GM08714 (cell line): ENCODE results near the gene ZNF350.
"Not testable (repeated sequence)": the region's sequence is repeated elsewhere in the genome, so short reads cannot be mapped to it uniquely, and the experiment has no call there.

Source experiments
- H3K4me3 ChIP-seq: fragments of 200-500 bp; sonication (Bioruptor generic); 2 replicates; pipeline ENCODE4 v1.5.1; 2014; ENCODE audit warnings: mild to moderate bottlenecking, low read length, inconsistent platforms
- ZNF274 ChIP-seq: IDR thresholded peaks from 2 replicates; pipeline ENCODE4 v1.6.1; 2012; ENCODE audit warnings: mild to moderate bottlenecking, low read depth, low read length

Gene ZNF350

GRCh38 chr19:51986309-51987291 lies at the start of gene ZNF350:
Gene ZNF350, minus strand, starts transcription at chr19:51986840. Its CDS starts 12,480 bp downstream, at chr19:51974360.
- TF ChIP-seq ZNF274: no peak
- peak within 1 kb of the TSS; percentile 96 for H3K4me3 ChIP-seq

GRCh38 chr19:52034051-52034728 lies 47.5 kb upstream of the ZNF350 start:
- peak; percentile 62 for TF ChIP-seq ZNF274
- no peak overlapping the region for H3K4me3 ChIP-seq

- no peak for TF ChIP-seq ZNF274
- H3K4me3 ChIP-seq: peak overlapping the region; percentile 68
These were observed 42.1 kb upstream of the ZNF350 start for GRCh38 chr19:52028780-52029123.

- peak within 1 kb of the TSS; percentile 68 for H3K4me3 ChIP-seq
- TF ChIP-seq ZNF274: no peak
These were observed 41.6 kb upstream of the ZNF350 start, which contains the start of gene ZNF614 for GRCh38 chr19:52028027-52028779. Gene ZNF614, minus strand, starts transcription at chr19:52028379. Its CDS starts 2,634 bp downstream, at chr19:52025745.

GRCh38 chr19:52026255-52026990 lies 39.8 kb upstream of the ZNF350 start:
- H3K4me3 ChIP-seq: not testable (repeated sequence)

GRCh38 chr19:52024478-52024877 lies 37.8 kb upstream of the ZNF350 start:
- H3K4me3 ChIP-seq: not testable (repeated sequence)

GRCh38 chr19:52022193-52022592 lies 35.6 kb upstream of the ZNF350 start:
- H3K4me3 ChIP-seq: no peak overlapping the region
- TF ChIP-seq ZNF274: no peak

GRCh38 chr19:52020506-52020905 lies 33.9 kb upstream of the ZNF350 start:
- no peak for TF ChIP-seq ZNF274
- H3K4me3 ChIP-seq: no peak overlapping the region

GRCh38 chr19:52010674-52011073 lies 24.0 kb upstream of the ZNF350 start:
- TF ChIP-seq ZNF274: no peak
- H3K4me3 ChIP-seq: no peak overlapping the region

GRCh38 chr19:52007806-52008557 lies 21.3 kb upstream of the ZNF350 start, which contains the start of gene ZNF615:
Gene ZNF615, minus strand, starts transcription at chr19:52008211. Its CDS starts 4,500 bp downstream, at chr19:52003711.
- TF ChIP-seq ZNF274: no peak
- peak within 1 kb of the TSS; percentile 84 for H3K4me3 ChIP-seq

GRCh38 chr19:52007451-52007805 lies 20.8 kb upstream of the ZNF350 start:
- peak overlapping the region; percentile 84 for H3K4me3 ChIP-seq
- TF ChIP-seq ZNF274: no peak

- peak; percentile 92 for TF ChIP-seq ZNF274
- no peak overlapping the region for H3K4me3 ChIP-seq
These were observed 7.5 kb upstream of the ZNF350 start for GRCh38 chr19:51994048-51994644.

GRCh38 chr19:51993422-51993821 lies 6.8 kb upstream of the ZNF350 start:
- H3K4me3 ChIP-seq: no peak overlapping the region
- TF ChIP-seq ZNF274: no peak; the same call in none of the 2 replicates
